Left lung (tissue), 10 donors: ENCODE measurements around the gene RPA1. TPM values are rescaled to one million over a fixed set of nuclear protein-coding genes. Genes with fewer than 3 reads are reported as not detected.

Experiments used
- ATAC-seq: fragments of 200-7000 bp; cut with Tn5 transposase; one replicate; pipeline ENCODE4 v1.9.1; 2020; ENCODE audit warnings: moderate library complexity
- DNase-seq, 4 donors: peaks; one replicate each; pipeline ENCODE4 v3.0.0-alpha.2; 2013 to 2020
- H3K27ac ChIP-seq, 2 donors: fragments of 200-600 bp; sonication (generic) in 1 of 2; one replicate each; pipeline versions ENCODE4 v1.5.0 to v1.8.0; 2020 to 2021
- H3K27me3 ChIP-seq, 2 donors: fragments of 200-600 bp; sonication (generic) in 1 of 2; one replicate each; pipeline versions ENCODE4 v1.5.0 to v1.8.0; 2020 to 2021
- H3K36me3 ChIP-seq, 2 donors: fragments of 200-600 bp; sonication (generic) in 1 of 2; one replicate each; pipeline versions ENCODE4 v1.5.0 to v1.8.0; 2020 to 2021
- H3K4me1 ChIP-seq, 2 donors: fragments of 200-600 bp; one replicate each; pipeline ENCODE4 v1.8.0; 2021
- H3K4me3 ChIP-seq, 2 donors: fragments of 200-600 bp; sonication (generic) in 1 of 2; one replicate each; pipeline versions ENCODE4 v1.5.0 to v1.8.0; 2020 to 2021; ENCODE audit warnings: mild to moderate bottlenecking in 1 of 2
- H3K9me3 ChIP-seq, 2 donors: fragments of 200-600 bp; sonication (generic) in 1 of 2; one replicate each; pipeline versions ENCODE4 v1.5.0 to v1.8.0; 2020 to 2021
- intact Hi-C, 2 donors: fragments of 100-400 bp; cut with DNase I; formaldehyde crosslinking; loops; one replicate each; pipeline versions ENCODE4 v1.11.2 to v1.14.2; 2022
- polyA plus RNA-seq, 6 donors: library from polyadenylated mRNA; unstranded; fragments of 120-200 nt; gene quantifications; one replicate each; pipeline ENCODE4 v1.2.1, GENCODE V29; 2013; ENCODE audit not compliant: insufficient read length in 6 of 6
- total RNA-seq, 2 donors: library from RNA; stranded (reverse); fragmentation: NEBNext Ultra II Directional; extraction: Animal tissue kit (Norgen Biotek cat#: 25700); gene quantifications; one replicate each; pipeline ENCODE4 v1.2.1, GENCODE V29; 2021
- TF ChIP-seq, protein P1 (sequence below), 2 donors: fragments of 200-600 bp; sonication (generic) in 1 of 2; IDR thresholded peaks; one replicate each; pipeline versions ENCODE4 v1.5.0 to v1.8.0; 2021; ENCODE audit warnings: antibody characterized with exemption in 2 of 2
- donor health status: DM: no; HTN: yes; CAD: no.
- donor health status: DM: no; HTN: no; CAD: no.

The RPA1 gene
- total and polyA plus RNA-seq, 8 donors: 73.4 to 150 (median 126) TPM

DNA sequence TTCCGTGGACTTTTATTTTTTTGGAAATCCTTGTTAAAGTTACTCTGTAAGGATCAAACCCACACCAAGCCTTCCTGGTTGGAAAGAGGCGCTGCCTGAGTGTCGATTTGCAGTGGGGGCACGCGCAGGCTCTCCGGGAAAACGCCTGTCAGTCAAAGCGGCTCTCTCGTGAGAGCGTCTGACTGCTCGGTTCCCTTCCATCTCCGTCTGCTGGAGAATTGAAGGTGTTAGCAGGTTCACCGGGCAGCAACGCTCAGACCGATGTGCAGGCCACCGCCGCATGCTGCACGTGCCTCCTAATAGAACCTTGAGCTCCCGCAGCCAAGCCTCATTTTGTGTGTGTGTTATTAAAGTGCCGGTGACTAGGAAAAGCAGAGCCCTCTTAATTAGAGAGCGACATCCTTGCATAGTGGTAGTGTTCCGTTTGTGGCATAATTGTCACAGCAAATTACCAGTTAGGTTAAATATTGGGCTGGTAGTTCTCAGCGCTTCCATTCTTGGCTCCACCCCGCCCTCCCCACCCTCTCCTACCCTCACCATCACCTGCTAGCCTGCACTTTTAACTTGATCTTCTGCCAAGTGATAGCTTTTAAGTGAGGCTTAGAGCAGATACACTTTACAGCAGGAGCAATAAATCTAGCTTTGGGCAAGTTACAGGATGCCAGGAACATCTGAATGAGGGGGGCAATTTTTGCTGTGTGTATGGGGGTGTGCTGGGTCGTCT is 75.5 kb downstream of the RPA1 start:
- intact Hi-C loops: loop anchor here in 1 of 2 donors (5.0 kb wide), 1 partner anchor 122 kb away; the partner anchor contains the start of gene RTN4RL1
- no peak overlapping the region for H3K27ac ChIP-seq
- H3K4me1 ChIP-seq: peaks cover 4 to 14% of the 10 kb centered on the region in 2 donors
- ATAC-seq: no peak
- H3K27me3 ChIP-seq: peaks cover 33 to 63% of the 10 kb centered on the region in 2 donors
- no peak overlapping the region for H3K4me3 ChIP-seq
- DNase-seq: no peak
- H3K36me3 ChIP-seq: no peaks in the 10 kb centered on the region
- TF ChIP-seq, protein P1, sequence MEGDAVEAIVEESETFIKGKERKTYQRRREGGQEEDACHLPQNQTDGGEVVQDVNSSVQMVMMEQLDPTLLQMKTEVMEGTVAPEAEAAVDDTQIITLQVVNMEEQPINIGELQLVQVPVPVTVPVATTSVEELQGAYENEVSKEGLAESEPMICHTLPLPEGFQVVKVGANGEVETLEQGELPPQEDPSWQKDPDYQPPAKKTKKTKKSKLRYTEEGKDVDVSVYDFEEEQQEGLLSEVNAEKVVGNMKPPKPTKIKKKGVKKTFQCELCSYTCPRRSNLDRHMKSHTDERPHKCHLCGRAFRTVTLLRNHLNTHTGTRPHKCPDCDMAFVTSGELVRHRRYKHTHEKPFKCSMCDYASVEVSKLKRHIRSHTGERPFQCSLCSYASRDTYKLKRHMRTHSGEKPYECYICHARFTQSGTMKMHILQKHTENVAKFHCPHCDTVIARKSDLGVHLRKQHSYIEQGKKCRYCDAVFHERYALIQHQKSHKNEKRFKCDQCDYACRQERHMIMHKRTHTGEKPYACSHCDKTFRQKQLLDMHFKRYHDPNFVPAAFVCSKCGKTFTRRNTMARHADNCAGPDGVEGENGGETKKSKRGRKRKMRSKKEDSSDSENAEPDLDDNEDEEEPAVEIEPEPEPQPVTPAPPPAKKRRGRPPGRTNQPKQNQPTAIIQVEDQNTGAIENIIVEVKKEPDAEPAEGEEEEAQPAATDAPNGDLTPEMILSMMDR (IDR thresholded peaks at IDR 0.05): no peak
- no peaks in the 10 kb centered on the region for H3K9me3 ChIP-seq

DNA sequence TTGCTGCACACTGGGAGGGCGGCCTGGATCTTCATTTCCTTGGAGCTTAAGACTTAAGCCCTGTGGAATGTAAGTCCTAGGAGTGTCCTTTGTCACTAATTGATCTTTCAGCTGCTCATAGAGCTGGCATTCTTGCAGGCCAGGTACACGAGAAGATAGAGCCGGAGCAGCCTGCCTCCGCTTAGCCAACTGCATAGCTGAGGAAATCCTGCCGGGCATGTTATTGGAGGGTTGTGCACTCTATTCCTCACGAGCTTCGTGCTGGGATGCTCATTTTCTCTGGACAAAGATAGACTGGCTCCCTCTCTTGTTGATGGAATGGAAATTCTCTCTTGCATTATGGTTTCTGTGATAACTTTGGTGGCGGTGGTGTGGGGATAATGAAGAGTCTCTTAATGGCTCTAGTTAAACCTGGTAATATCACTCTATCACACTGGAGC is 76.9 kb downstream of the RPA1 start:
- TF ChIP-seq, protein P1 (IDR thresholded peaks at IDR 0.05): no peak
- Histone ChIP-seq H3K4me3 (no peak overlapping the region), H3K27me3 (peaks cover 41 to 77% of the 10 kb centered on the region in 2 donors), H3K36me3 (no peaks in the 10 kb centered on the region), H3K9me3 (no peaks in the 10 kb centered on the region), H3K27ac (no peak overlapping the region), H3K4me1 (peaks cover 4 to 14% of the 10 kb centered on the region in 2 donors)
- intact Hi-C loops: loop anchor here in 1 of 2 donors (5.0 kb wide), 1 partner anchor 121 kb away; the partner anchor contains the start of gene RTN4RL1
- DNase-seq (no peak), ATAC-seq (no peak)

DNA sequence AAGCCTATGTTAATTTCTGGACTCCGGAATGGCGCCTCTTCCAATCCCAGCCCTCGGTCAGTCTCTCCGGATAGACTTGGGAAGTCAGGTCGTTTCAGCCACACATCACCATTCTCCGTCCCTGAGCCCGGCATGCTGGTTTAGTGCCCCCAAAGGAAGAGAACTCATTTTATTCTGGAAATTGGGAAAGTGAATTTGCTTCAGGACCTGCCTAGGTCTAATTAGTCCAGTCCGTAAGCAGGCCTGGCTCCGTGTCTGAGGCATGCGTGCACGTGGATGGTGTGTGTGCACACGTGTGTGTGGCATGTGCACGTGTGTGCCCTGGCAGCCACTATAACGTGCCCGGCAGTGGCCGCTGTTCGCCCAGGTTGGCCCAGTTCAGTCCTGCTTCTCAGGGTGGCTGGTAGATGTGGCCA is 77.4 kb downstream of the RPA1 start:
- ATAC-seq: no peak
- intact Hi-C loops: loop anchor here in 1 of 2 donors (5.0 kb wide), 1 partner anchor 120 kb away; the partner anchor contains the start of gene RTN4RL1

DNA sequence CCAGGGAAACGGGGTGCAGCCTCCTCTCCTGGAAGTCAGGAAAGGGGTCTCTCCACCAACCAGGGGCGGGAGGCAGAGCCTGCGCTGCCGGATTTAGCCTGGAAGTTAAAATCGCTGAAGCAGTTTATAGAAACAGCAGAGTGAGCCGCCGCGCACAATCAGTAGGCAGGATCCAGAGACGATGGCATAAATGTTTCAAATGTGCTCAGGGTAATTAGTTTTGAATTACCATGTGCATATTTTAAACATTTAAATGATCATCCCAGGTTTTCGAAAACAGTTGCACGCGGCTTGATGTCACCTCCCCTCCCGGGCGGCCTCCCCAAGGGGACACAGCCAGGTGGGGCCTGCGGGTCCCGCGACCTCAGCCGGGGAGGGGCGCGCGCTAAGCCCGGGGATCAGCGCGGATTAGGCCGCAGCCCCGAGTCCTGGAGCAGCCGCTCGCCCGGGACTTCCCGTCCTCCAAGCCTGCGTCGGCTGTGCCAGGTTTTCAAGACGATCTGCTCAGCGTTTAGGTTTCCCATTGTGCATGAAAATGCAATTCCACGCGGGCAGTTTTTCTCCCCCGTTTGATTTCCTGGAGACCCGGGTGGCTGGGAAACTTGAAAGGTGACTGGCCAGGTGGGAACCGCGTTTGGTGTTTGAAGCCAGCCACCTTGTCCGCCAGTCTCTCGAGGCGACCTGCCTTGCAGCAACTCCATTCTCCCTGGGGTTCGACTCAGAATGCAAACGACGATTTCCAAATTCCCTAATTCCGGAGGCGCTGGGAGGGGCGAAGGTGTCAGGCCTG is 78.3 kb downstream of the RPA1 start:
- peak in 3 of 4 donors; percentile 26 to 79 (median 34) for DNase-seq
- no peaks in the 10 kb centered on the region for H3K36me3 ChIP-seq
- no peaks in the 10 kb centered on the region for H3K9me3 ChIP-seq
- H3K27me3 ChIP-seq: peaks cover 48 to 91% of the 10 kb centered on the region in 2 donors
- intact Hi-C loops: loop anchor here in 1 of 2 donors (5.0 kb wide), 1 partner anchor 119 kb away; the partner anchor contains the start of gene RTN4RL1
- peak; percentile 65 for ATAC-seq
- TF ChIP-seq, protein P1 (IDR thresholded peaks at IDR 0.05): no peak
- no peak overlapping the region for H3K27ac ChIP-seq
- peaks cover 4 to 14% of the 10 kb centered on the region in 2 donors for H3K4me1 ChIP-seq
- peak overlapping the region in 1 of 2 donors; percentile 10 for H3K4me3 ChIP-seq

More for the DNA sequence above, 77.4 kb downstream of the RPA1 start:
- Histone ChIP-seq H3K27ac (no peak overlapping the region), H3K4me1 (peaks cover 4 to 14% of the 10 kb centered on the region in 2 donors), H3K4me3 (no peak overlapping the region), H3K27me3 (peaks cover 47 to 82% of the 10 kb centered on the region in 2 donors), H3K9me3 (no peaks in the 10 kb centered on the region), H3K36me3 (no peaks in the 10 kb centered on the region)
- DNase-seq: peak in 1 of 4 donors; percentile 42
- TF ChIP-seq, protein P1 (IDR thresholded peaks at IDR 0.05): no peak
